HepG2 (cell line): ENCODE results near the gene SIGLEC10. TPM values are rescaled to one million over a fixed set of nuclear protein-coding genes. Genes with fewer than 3 reads are reported as not detected.
A peak's percentile ranks its signal among the peaks of the same experiment; 100 is the strongest.

ENCODE experiments used
- ATF2 ChIP-seq: sonication (generic); formaldehyde crosslinking; IDR thresholded peaks from 2 replicates; pipeline ENCODE4 v1.4.0; 2020; ENCODE audit warnings: missing genetic modification reagents
- EEA1 ChIP-seq: sonication (generic); formaldehyde crosslinking; IDR thresholded peaks from 2 replicates; pipeline ENCODE4 v1.5.1; 2020; ENCODE audit warnings: mild to moderate bottlenecking, missing genetic modification reagents, borderline replicate concordance
- KIAA2018 ChIP-seq: sonication (generic); formaldehyde crosslinking; IDR thresholded peaks from 2 replicates; pipeline ENCODE4 v1.5.0; 2020; ENCODE audit warnings: mild to moderate bottlenecking, missing genetic modification reagents, borderline replicate concordance
- KMT2B ChIP-seq: IDR thresholded peaks from 2 replicates; pipeline ENCODE4 v1.6.1; 2016; ENCODE audit warnings: missing genetic modification reagents, missing compliant biosample characterization
- NAIF1 ChIP-seq: sonication (generic); formaldehyde crosslinking; IDR thresholded peaks from 2 replicates; pipeline ENCODE4 v1.5.0; 2020; ENCODE audit warnings: mild to moderate bottlenecking, missing genetic modification reagents, borderline replicate concordance
- NBN ChIP-seq: fragments of 450-650 bp; conservative IDR thresholded peaks from 2 replicates; pipeline ENCODE4 v1.6.1; 2017
- NFIC ChIP-seq: IDR thresholded peaks from 2 replicates; pipeline ENCODE4 v1.6.1; 2012; ENCODE audit warnings: mild to moderate bottlenecking, low read length, inconsistent platforms
- NFYB ChIP-seq: sonication (generic); formaldehyde crosslinking; IDR thresholded peaks from 2 replicates; pipeline ENCODE4 v1.4.0; 2020; ENCODE audit warnings: missing genetic modification reagents
- NR2F6 ChIP-seq, 2 experiments: IDR thresholded peaks; 2 replicates each; pipeline ENCODE4 v1.6.1; 2016; ENCODE audit warnings: antibody characterized with exemption in 1 of 2, mild to moderate bottlenecking in 1 of 2
- RNF2 ChIP-seq: fragments of 450-650 bp; conservative IDR thresholded peaks from 2 replicates; pipeline ENCODE4 v1.6.1; 2016; ENCODE audit warnings: low read depth
- SALL1 ChIP-seq: sonication (generic); formaldehyde crosslinking; IDR thresholded peaks from 2 replicates; pipeline ENCODE4 v1.8.0; 2022; ENCODE audit warnings: mild to moderate bottlenecking, missing genetic modification reagents
- SMARCC2 ChIP-seq: fragments of 450-650 bp; IDR thresholded peaks from 2 replicates; pipeline ENCODE4 v1.6.1; 2017; ENCODE audit warnings: antibody characterized with exemption, mild to moderate bottlenecking
- STAT5B ChIP-seq: sonication (generic); formaldehyde crosslinking; IDR thresholded peaks from 2 replicates; pipeline ENCODE4 v1.4.0; 2020; ENCODE audit warnings: missing genetic modification reagents
- TBX2 ChIP-seq: sonication (generic); formaldehyde crosslinking; IDR thresholded peaks from 2 replicates; pipeline ENCODE4 v1.5.0; 2020; ENCODE audit warnings: missing genetic modification reagents, mild to moderate bottlenecking, borderline replicate concordance
- UBTF ChIP-seq: sonication (generic); formaldehyde crosslinking; IDR thresholded peaks from 2 replicates; pipeline ENCODE4 v1.4.0; 2020; ENCODE audit warnings: mild to moderate bottlenecking, missing genetic modification reagents
- ZC3H4 ChIP-seq: sonication (generic); formaldehyde crosslinking; IDR thresholded peaks from 2 replicates; pipeline ENCODE4 v1.4.0; 2020; ENCODE audit warnings: missing genetic modification reagents, borderline replicate concordance
- ZFAT ChIP-seq: sonication (generic); formaldehyde crosslinking; conservative IDR thresholded peaks from 2 replicates; pipeline ENCODE4 v1.8.1; 2023; ENCODE audit warnings: missing genetic modification reagents, inconsistent platforms
- ZNF121 ChIP-seq: sonication (generic); formaldehyde crosslinking; IDR thresholded peaks from 2 replicates; pipeline ENCODE4 v1.5.0; 2020; ENCODE audit warnings: mild to moderate bottlenecking, missing genetic modification reagents
- ZNF33B ChIP-seq: sonication (generic); formaldehyde crosslinking; IDR thresholded peaks from 2 replicates; pipeline ENCODE4 v1.5.1; 2020; ENCODE audit warnings: mild to moderate bottlenecking, missing genetic modification reagents
- ZNF530 ChIP-seq: sonication (generic); formaldehyde crosslinking; IDR thresholded peaks from 2 replicates; pipeline ENCODE4 v1.5.0; 2020; ENCODE audit warnings: low read depth, mild to moderate bottlenecking, missing genetic modification reagents
- ZNF768 ChIP-seq: sonication (generic); formaldehyde crosslinking; IDR thresholded peaks from 2 replicates; pipeline ENCODE4 v1.4.0; 2020; ENCODE audit warnings: missing genetic modification reagents
- polyA plus RNA-seq, 8 experiments: library from polyadenylated mRNA; depleted of rRNA in 3 of 8; stranded (reverse) in 7 of 8; unstranded in 1 of 8; fragments of >200 nt; fragmentation: Illumina TruSeq in 4 of 8; extraction: Trizol in 4 of 8; gene quantifications; 2 replicates each; pipeline versions ENCODE4 v1.2.1 to v1.2.3, GENCODE V29; 2011 to 2016; ENCODE audit warnings: low read depth in 4 of 8, missing spikeins in 1 of 8, mixed read lengths in 1 of 8; ENCODE audit not compliant: insufficient read depth in 1 of 8
- total RNA-seq, 5 experiments: library from RNA; depleted of rRNA; stranded (reverse); fragments of >200 nt; fragmentation: Illumina TruSeq; extraction: Trizol; gene quantifications; 2 replicates each; pipeline ENCODE4 v1.2.3, GENCODE V29; 2016; ENCODE audit warnings: low read depth in 1 of 5

SIGLEC10 gene
- total and polyA plus RNA-seq, 2 of the 13 experiments (the other 11 are each of a cell fraction or from before 2014, with no cell fraction given) = not detected

GRCh38 chr19:51389143-51389542 is 28.3 kb downstream of the SIGLEC10 start (continued):
- TF ChIP-seq KIAA2018 (CRISPR knock-in tag) (no peak), ZNF121 (CRISPR knock-in tag) (no peak), ZFAT (CRISPR knock-in tag) (no peak), TBX2 (CRISPR knock-in tag) (peak; percentile 45; the same call in 1 of the 2 replicates), ZNF768 (CRISPR knock-in tag) (peak; percentile 19; the same call in 1 of the 2 replicates), EEA1 (CRISPR knock-in tag) (no peak), RNF2 (no peak), SMARCC2 (no peak), ZNF530 (CRISPR knock-in tag) (no peak), SALL1 (CRISPR knock-in tag) (peak; percentile 66), NR2F6 (IDR thresholded peaks at IDR 0.05) (peak; percentile 40; the same call in 1 of the 2 replicates), NR2F6 (CRISPR knock-in tag; IDR thresholded peaks at IDR 0.05) (peak; percentile 76; the same call in 1 of the 2 replicates), UBTF (peak; percentile 94), NFIC (no peak), STAT5B (CRISPR knock-in tag) (no peak), NAIF1 (CRISPR knock-in tag) (0 out of 2 replicates have a peak, but pooled peaks have one; percentile 37), ATF2 (CRISPR knock-in tag) (0 out of 2 replicates have a peak, but pooled peaks have one; percentile 21), ZNF33B (CRISPR knock-in tag) (no peak), ZC3H4 (CRISPR knock-in tag) (no peak), NBN (no peak), NFYB (CRISPR knock-in tag) (no peak), KMT2B (CRISPR knock-in tag) (no peak)
